Measurements from ENCODE around the gene COBL. TPM values are rescaled to one million over a fixed set of nuclear protein-coding genes. Genes with fewer than 3 reads are reported as not detected.

COBL gene
- total RNA-seq, 1 experiment from 2014 or later, result 52.3 TPM

GRCh38 chr7:51259766-51260165 is 56.8 kb downstream of the COBL start:
- Histone ChIP-seq H3K18ac (ENCODE audit: insufficient read length, low read depth, low read length) (no peak overlapping the region), H3K4ac (ENCODE audit: low read depth, low read length) (no peak overlapping the region), H3K79me2 (ENCODE audit: insufficient read depth, low read length) (peaks cover 3% of the 10 kb centered on the region; the same call in 1 of the 2 replicates), H2BK12ac (ENCODE audit: insufficient read length, low read depth, low read length) (no peak overlapping the region), H3K79me1 (ENCODE audit: insufficient read depth, low read depth, low read length, poor library complexity, severe bottlenecking) (peaks cover 4% of the 10 kb centered on the region), H2AK5ac (ENCODE audit: insufficient read length, low read length) (no peak overlapping the region), H4K91ac (ENCODE audit: insufficient read length, low read depth, low read length) (no peak overlapping the region), H4K20me1 (ENCODE audit: control insufficient read depth, insufficient read depth, insufficient read length) (no peaks in the 10 kb centered on the region), H2BK5ac (ENCODE audit: insufficient read length, low read length) (no peak overlapping the region), H4K8ac (replicated peaks; ENCODE audit: insufficient read length, low read depth, low read length) (no peak overlapping the region), H3K56ac (ENCODE audit: insufficient read length, low read depth, low read length) (no peak overlapping the region), H3K9me3 (ENCODE audit: control insufficient read depth, low read depth, low read length) (no peaks in the 10 kb centered on the region), H3K14ac (ENCODE audit: insufficient read depth, low read length) (no peak overlapping the region), H2BK120ac (ENCODE audit: low read depth, low read length, poor library complexity, severe bottlenecking) (no peak overlapping the region), H3K9ac (ENCODE audit: extremely low read depth, insufficient read length, low read length) (no peak overlapping the region), H2BK20ac (ENCODE audit: low read depth, low read length, poor library complexity, severe bottlenecking) (no peak overlapping the region), H3K23ac (ENCODE audit: insufficient read length, low read depth, low read length) (no peak overlapping the region), H3K4me1 (ENCODE audit: insufficient read depth, low read length) (peaks cover 4% of the 10 kb centered on the region; the same call in 1 of the 2 replicates), H3T11ph (ENCODE audit: low read length) (no peak overlapping the region), H3K23me2 (ENCODE audit: insufficient read length, low read depth, low read length, poor library complexity, severe bottlenecking) (no peaks in the 10 kb centered on the region), H2BK15ac (ENCODE audit: low read depth, low read length) (no peak overlapping the region), H4K5ac (ENCODE audit: insufficient read length, low read depth, low read length) (no peak overlapping the region), H3K4me2 (ENCODE audit: insufficient read depth, insufficient read length, low read length) (no peak overlapping the region), H3K27ac (ENCODE audit: insufficient read length, low read depth, low read length) (no peak overlapping the region), H2AFZ (ENCODE audit: low read length) (no peak overlapping the region), H3K27me3 (ENCODE audit: insufficient read depth, low read length) (no peaks in the 10 kb centered on the region)
- Mint-ChIP-seq H3K27ac (no peak overlapping the region), H3K4me1 (peaks cover 47% of the 10 kb centered on the region in 2 experiments), H3K9me3 (no peaks in the 10 kb centered on the region), H3K36me3 (ENCODE audit: insufficient read depth in 1 of 3, low read depth in 3 of 3) (no peaks in the 10 kb centered on the region), H3K4me3 (no peak overlapping the region), H3K27me3 (ENCODE audit: low read depth) (no peaks in the 10 kb centered on the region)
- DNase-seq, result no peak
- no peak for TF ChIP-seq CTCF (conservative IDR thresholded peaks at IDR 0.05)
- no CpG with 5 or more reads among the region's 4 CpGs for WGBS (ENCODE audit: extremely low coverage, insufficient read length, low lambda C conversion rate)

All from H9 (cell line).